WERI-Rb-1 (cell line): ENCODE data around the gene INS.

Experiments
- DNase-seq: peaks from one replicate; pipeline ENCODE4 v3.0.0-alpha.2; 2020
- H3K27ac ChIP-seq: fragments of 250-450 bp; sonication (Bioruptor Pico); 2 replicates; pipeline ENCODE4 v1.5.1; 2020; ENCODE audit warnings: mild to moderate bottlenecking, moderate library complexity
- H3K27me3 ChIP-seq: fragments of 250-450 bp; sonication (Bioruptor Pico); 2 replicates; pipeline ENCODE4 v1.5.1; 2021; ENCODE audit warnings: mild to moderate bottlenecking, low read depth, moderate library complexity; ENCODE audit not compliant: insufficient read depth, severe bottlenecking
- H3K36me3 ChIP-seq: fragments of 250-450 bp; sonication (Bioruptor Pico); 2 replicates; pipeline ENCODE4 v1.5.1; 2020; ENCODE audit warnings: mild to moderate bottlenecking, moderate library complexity
- H3K4me3 ChIP-seq: 2 replicates; pipeline ENCODE4 v1.5.1; 2011; ENCODE audit warnings: low read depth, mild to moderate bottlenecking, control low read depth, low read length
- H3K9me3 ChIP-seq: fragments of 250-450 bp; sonication (Bioruptor Pico); 2 replicates; pipeline ENCODE4 v1.5.1; 2021; ENCODE audit warnings: mild to moderate bottlenecking, moderate library complexity; ENCODE audit not compliant: severe bottlenecking
- TF ChIP-seq, protein P1 (sequence below): IDR thresholded peaks from 2 replicates; pipeline ENCODE4 v1.5.1; 2011; ENCODE audit warnings: low read depth, mild to moderate bottlenecking, control low read depth, inconsistent platforms, low read length

Gene INS

DNA sequence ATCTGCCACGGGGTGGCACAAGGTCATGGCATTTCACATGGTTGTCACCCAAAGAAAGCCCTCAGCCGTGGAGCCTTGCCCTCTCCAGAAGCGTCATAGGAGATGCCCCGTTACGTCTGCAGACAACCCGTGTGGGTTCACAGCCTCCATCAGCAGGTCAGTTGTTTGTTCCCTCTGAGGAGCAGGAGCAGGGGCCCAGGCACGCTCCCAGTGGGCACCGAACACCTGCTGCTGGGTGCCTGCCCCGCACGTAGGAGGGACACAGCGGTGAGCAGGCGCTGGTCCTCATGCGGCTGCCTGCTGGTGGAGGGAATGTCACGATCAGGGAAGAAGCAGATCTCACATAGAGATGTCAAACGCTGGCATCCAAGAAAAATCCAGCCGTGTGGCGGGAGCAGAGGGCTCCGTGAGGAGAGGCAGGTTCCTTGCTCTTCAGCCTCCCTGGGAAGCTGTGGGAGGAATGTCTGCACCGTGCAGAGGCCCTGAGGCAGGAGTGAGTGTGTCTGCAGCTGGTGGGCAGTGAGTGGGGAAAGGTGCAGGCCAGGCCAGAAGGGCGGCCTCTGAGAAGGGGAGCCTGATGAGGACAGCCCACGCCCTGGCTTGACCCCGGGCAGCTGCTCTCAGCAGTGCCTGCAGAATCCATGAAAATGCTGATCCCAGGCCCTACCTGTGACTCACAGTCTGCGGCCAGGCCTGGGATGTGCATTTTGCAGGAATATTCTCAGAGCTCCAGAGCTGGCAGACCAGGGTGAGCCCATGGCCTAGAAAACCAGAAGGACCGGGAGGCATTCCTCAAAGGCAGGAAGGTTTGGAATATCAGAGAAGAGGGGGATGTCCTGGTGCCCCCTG, 47.0 kb upstream of the INS start:
- DNase-seq, result peak; percentile 49
- TF ChIP-seq, protein P1, sequence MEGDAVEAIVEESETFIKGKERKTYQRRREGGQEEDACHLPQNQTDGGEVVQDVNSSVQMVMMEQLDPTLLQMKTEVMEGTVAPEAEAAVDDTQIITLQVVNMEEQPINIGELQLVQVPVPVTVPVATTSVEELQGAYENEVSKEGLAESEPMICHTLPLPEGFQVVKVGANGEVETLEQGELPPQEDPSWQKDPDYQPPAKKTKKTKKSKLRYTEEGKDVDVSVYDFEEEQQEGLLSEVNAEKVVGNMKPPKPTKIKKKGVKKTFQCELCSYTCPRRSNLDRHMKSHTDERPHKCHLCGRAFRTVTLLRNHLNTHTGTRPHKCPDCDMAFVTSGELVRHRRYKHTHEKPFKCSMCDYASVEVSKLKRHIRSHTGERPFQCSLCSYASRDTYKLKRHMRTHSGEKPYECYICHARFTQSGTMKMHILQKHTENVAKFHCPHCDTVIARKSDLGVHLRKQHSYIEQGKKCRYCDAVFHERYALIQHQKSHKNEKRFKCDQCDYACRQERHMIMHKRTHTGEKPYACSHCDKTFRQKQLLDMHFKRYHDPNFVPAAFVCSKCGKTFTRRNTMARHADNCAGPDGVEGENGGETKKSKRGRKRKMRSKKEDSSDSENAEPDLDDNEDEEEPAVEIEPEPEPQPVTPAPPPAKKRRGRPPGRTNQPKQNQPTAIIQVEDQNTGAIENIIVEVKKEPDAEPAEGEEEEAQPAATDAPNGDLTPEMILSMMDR, result no peak

DNA sequence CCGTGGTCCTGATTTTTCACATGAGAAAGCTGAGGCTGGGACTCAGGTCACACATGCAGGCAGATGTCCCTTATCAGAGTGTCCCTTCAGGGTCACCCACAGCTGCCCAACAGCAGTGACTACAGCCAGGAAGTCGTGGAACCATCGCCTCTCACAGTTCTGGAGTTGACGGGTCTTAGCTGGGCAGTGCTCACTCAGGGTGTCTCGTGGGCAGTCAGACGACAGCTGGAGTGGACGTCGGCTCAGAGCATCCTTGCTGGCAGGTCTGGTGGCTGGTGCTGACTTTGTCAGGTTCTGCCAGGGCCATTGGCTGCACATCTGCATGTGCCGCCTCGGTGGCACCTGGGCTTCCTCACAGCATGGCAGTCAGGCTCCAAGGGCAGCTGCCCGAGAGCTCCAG, 46.2 kb upstream of the INS start:
- no peak overlapping the region for H3K27ac ChIP-seq
- no peaks in the 10 kb centered on the region for H3K9me3 ChIP-seq
- H3K4me3 ChIP-seq, result no peak overlapping the region
- no peaks in the 10 kb centered on the region for H3K36me3 ChIP-seq
- no peaks in the 10 kb centered on the region for H3K27me3 ChIP-seq
- TF ChIP-seq, protein P1, result no peak
- no peak for DNase-seq

More for the DNA sequence above, 47.0 kb upstream of the INS start:
- H3K4me3 ChIP-seq, result no peak overlapping the region
- no peaks in the 10 kb centered on the region for H3K27me3 ChIP-seq
- H3K36me3 ChIP-seq, result no peaks in the 10 kb centered on the region
- no peak overlapping the region for H3K27ac ChIP-seq
- no peaks in the 10 kb centered on the region for H3K9me3 ChIP-seq

DNA sequence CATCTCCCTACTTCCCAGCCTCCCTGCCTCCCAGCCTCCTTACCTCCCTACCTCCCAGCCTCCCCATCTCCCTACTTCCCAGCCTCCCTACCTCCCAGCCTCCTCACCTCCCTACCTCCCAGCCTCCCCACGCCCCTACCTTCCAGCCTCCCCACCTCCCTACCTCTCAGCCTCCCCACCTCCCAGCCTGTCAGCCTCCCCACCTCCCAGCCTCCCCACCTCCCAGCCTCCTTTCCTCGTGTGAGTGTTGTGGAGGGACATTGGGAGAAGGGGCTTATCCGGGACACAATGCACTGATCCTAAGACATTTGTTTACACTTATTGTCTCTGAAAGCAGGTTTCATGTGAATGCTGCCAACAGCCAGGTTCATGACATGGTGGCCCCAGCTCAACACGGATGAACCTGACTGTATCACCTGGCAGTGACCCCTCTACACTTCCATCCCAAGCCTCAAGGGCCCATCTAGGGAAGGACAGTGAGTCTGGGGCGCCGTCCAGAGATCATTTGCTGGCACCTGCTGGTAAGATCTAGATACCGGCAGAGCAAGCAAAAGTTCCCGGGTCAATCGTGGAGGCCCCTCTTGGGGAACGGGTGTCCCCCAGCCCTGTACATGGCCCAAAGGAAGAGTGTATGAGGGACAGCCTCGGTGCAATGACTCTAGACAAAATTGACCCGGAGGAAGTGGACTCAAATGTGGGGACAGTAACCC, 45.1 kb upstream of the INS start:
- DNase-seq, result no peak
- H3K36me3 ChIP-seq, result no peaks in the 10 kb centered on the region
- H3K4me3 ChIP-seq, result no peak overlapping the region
- no peaks in the 10 kb centered on the region for H3K27me3 ChIP-seq
- H3K27ac ChIP-seq, result no peak overlapping the region
- H3K9me3 ChIP-seq, result no peaks in the 10 kb centered on the region
- TF ChIP-seq, protein P1, result no peak

DNA sequence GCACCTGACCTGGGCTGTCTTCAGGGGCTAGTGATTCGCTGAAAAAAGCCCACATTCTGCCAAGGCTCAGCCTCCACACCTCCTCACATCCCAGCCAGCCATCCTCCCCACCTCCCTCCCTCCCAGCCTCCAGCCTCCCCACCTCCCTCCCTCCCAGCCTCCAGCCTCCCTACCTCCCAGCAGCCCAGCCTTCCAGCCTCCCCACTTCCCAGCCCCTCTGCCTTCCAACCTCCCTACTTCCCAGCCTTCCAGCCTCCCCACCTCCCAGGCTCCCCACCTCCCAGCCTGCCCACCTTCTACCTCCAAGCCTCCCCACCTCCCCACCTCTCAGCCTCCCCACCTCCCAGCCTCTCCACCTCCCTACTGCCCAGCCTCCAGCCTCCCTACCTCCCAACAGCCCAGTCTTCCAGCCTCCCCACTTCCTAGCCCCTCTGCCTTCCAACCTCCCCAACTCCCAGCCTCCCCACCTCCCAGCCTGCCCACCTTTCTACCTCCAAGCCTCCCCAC, 44.3 kb upstream of the INS start:
- H3K36me3 ChIP-seq, result no peaks in the 10 kb centered on the region
- DNase-seq, result no peak
- TF ChIP-seq, protein P1, result no peak

DNA sequence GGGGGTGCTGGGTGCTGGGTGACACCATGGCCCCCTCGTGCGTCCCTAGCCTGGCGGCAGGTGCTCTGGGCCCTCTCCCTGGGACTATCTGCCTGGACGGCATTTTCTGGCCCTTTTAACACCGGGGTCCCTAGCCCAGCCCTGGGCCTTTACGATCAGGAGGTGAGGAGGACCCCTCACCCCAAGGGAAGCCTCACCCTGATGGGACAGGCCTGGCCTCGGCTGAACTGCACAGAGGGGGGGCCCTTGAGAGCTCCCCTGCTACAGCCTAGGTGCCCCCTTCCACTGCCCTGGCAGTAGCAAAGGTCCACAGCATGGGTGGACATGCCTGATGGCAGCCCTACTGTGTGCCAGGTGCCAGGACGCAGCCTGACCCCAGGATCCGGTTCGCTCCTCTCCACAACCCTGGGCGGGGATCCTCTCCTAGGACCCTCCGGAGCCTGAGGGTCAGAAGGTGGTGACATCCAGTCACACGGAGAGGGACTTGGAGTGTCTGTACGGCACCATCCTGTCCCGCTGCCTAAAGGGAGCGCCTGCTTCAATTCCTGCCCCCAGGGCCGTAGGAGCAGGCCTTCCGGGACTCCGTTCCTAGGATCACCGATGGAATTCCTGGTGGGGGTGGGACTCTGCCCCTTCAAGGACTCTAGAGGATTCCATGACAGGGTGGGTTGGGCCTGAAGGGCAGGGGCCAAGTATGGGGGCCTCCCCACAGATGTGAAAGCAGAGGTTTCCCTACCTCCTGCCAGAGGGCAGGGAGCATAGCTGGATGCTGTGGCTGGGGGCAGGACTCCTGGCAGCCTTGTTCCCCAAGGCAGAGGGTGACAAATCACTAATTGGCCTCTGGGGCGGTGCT, 43.6 kb upstream of the INS start:
- Histone ChIP-seq H3K27ac (no peak overlapping the region), H3K4me3 (no peak overlapping the region)
- no peak for DNase-seq

More for the DNA sequence above, 44.3 kb upstream of the INS start:
- Histone ChIP-seq H3K27me3 (no peaks in the 10 kb centered on the region), H3K27ac (no peak overlapping the region), H3K9me3 (no peaks in the 10 kb centered on the region), H3K4me3 (no peak overlapping the region)

More for the DNA sequence above, 43.6 kb upstream of the INS start:
- no peaks in the 10 kb centered on the region for H3K36me3 ChIP-seq
- no peaks in the 10 kb centered on the region for H3K9me3 ChIP-seq
- TF ChIP-seq, protein P1, result no peak
- H3K27me3 ChIP-seq, result no peaks in the 10 kb centered on the region
